HepG2 (cell line): ENCODE results near the gene NPPC. TPM values are rescaled to one million over a fixed set of nuclear protein-coding genes. Genes with fewer than 3 reads are reported as not detected.

Experiments
- BORCS8-MEF2B ChIP-seq: sonication (generic); formaldehyde crosslinking; IDR thresholded peaks from 2 replicates; pipeline ENCODE4 v1.8.0; 2022; ENCODE audit warnings: mild to moderate bottlenecking, missing genetic modification reagents
- BRCA1 ChIP-seq: sonication (generic); formaldehyde crosslinking; IDR thresholded peaks from 2 replicates; pipeline ENCODE4 v1.4.0; 2020; ENCODE audit warnings: missing genetic modification reagents
- DR1 ChIP-seq: sonication (generic); formaldehyde crosslinking; IDR thresholded peaks from 2 replicates; pipeline ENCODE4 v1.8.0; 2021; ENCODE audit warnings: mild to moderate bottlenecking, missing genetic modification reagents, inconsistent platforms
- E2F5 ChIP-seq: sonication (generic); formaldehyde crosslinking; conservative IDR thresholded peaks from 2 replicates; pipeline ENCODE4 v1.4.0; 2020; ENCODE audit warnings: missing genetic modification reagents
- HDAC1 ChIP-seq: sonication (generic); formaldehyde crosslinking; IDR thresholded peaks from 2 replicates; pipeline ENCODE4 v1.5.1; 2020; ENCODE audit warnings: mild to moderate bottlenecking, missing genetic modification reagents
- HOXA3 ChIP-seq: sonication (generic); formaldehyde crosslinking; IDR thresholded peaks from 2 replicates; pipeline ENCODE4 v1.5.0; 2020; ENCODE audit warnings: missing genetic modification reagents
- HOXA5 ChIP-seq: sonication (generic); formaldehyde crosslinking; IDR thresholded peaks from 2 replicates; pipeline ENCODE4 v1.4.0; 2020; ENCODE audit warnings: missing genetic modification reagents
- IKZF1 ChIP-seq: fragments of 450-650 bp; IDR thresholded peaks from 2 replicates; pipeline ENCODE4 v1.7.1; 2016
- MAFF ChIP-seq: IDR thresholded peaks from 2 replicates; pipeline ENCODE4 v1.6.1; 2011; ENCODE audit warnings: low read depth, low read length, improper control_type of control experiment
- MNT ChIP-seq: fragments of 450-650 bp; IDR thresholded peaks from 2 replicates; pipeline ENCODE4 v1.6.1; 2016
- PHB2 ChIP-seq: fragments of 450-650 bp; IDR thresholded peaks from 2 replicates; pipeline ENCODE4 v1.6.1; 2018; ENCODE audit not compliant: partially characterized antibody
- RARG ChIP-seq: sonication (generic); formaldehyde crosslinking; IDR thresholded peaks from 2 replicates; pipeline ENCODE4 v1.4.0; 2020; ENCODE audit warnings: low read depth, mild to moderate bottlenecking, missing genetic modification reagents
- RORA ChIP-seq: sonication (generic); formaldehyde crosslinking; IDR thresholded peaks from 2 replicates; pipeline ENCODE4 v1.5.0; 2020; ENCODE audit warnings: mild to moderate bottlenecking, missing genetic modification reagents, moderate library complexity
- SRSF4 ChIP-seq: fragments of 200-400 bp; formaldehyde crosslinking; IDR thresholded peaks from one replicate; pipeline ENCODE4 v1.6.1; 2018; ENCODE audit warnings: mild to moderate bottlenecking, low read depth, low read length, moderate library complexity; ENCODE audit not compliant: poor library complexity, severe bottlenecking
- STAG1 ChIP-seq: sonication (generic); formaldehyde crosslinking; IDR thresholded peaks from 2 replicates; pipeline ENCODE4 v1.4.0; 2020; ENCODE audit warnings: missing genetic modification reagents
- TBX3 ChIP-seq: fragments of 450-650 bp; IDR thresholded peaks from 2 replicates; pipeline ENCODE4 v1.6.1; 2017; ENCODE audit warnings: antibody characterized with exemption, mild to moderate bottlenecking, inconsistent platforms, borderline replicate concordance
- TOE1 ChIP-seq: sonication (generic); formaldehyde crosslinking; IDR thresholded peaks from 2 replicates; pipeline ENCODE4 v1.4.0; 2020; ENCODE audit warnings: mild to moderate bottlenecking, missing genetic modification reagents
- ZBTB14 ChIP-seq: sonication (generic); formaldehyde crosslinking; IDR thresholded peaks from 2 replicates; pipeline ENCODE4 v1.4.0; 2020; ENCODE audit warnings: missing genetic modification reagents
- ZBTB7A ChIP-seq: sonication (generic); formaldehyde crosslinking; IDR thresholded peaks from 2 replicates; pipeline ENCODE4 v1.8.0; 2022; ENCODE audit warnings: mild to moderate bottlenecking, missing genetic modification reagents
- ZNF10 ChIP-seq: sonication (generic); formaldehyde crosslinking; IDR thresholded peaks from 2 replicates; pipeline ENCODE4 v1.4.0; 2020; ENCODE audit warnings: mild to moderate bottlenecking, low read depth, missing genetic modification reagents, borderline replicate concordance
- ZNF678 ChIP-seq: sonication (generic); formaldehyde crosslinking; IDR thresholded peaks from 2 replicates; pipeline ENCODE4 v1.4.0; 2020; ENCODE audit warnings: mild to moderate bottlenecking, missing genetic modification reagents
- ZNF740 ChIP-seq: sonication (generic); formaldehyde crosslinking; IDR thresholded peaks from 2 replicates; pipeline ENCODE4 v1.4.0; 2020; ENCODE audit warnings: missing genetic modification reagents
- ZNF766 ChIP-seq: sonication (generic); formaldehyde crosslinking; IDR thresholded peaks from 2 replicates; pipeline ENCODE4 v1.5.0; 2020; ENCODE audit warnings: missing genetic modification reagents, borderline replicate concordance
- ZNF781 ChIP-seq: sonication (generic); formaldehyde crosslinking; IDR thresholded peaks from 2 replicates; pipeline ENCODE4 v1.5.1; 2020; ENCODE audit warnings: borderline replicate concordance, mild to moderate bottlenecking, missing genetic modification reagents; ENCODE audit errors: not compliant biosample characterization
- ZNF839 ChIP-seq: sonication (generic); formaldehyde crosslinking; IDR thresholded peaks from 2 replicates; pipeline ENCODE4 v1.4.0; 2020; ENCODE audit warnings: missing genetic modification reagents, mild to moderate bottlenecking, borderline replicate concordance
- polyA plus RNA-seq, 8 experiments: library from polyadenylated mRNA; depleted of rRNA in 3 of 8; stranded (reverse) in 7 of 8; unstranded in 1 of 8; fragments of >200 nt; fragmentation: Illumina TruSeq in 4 of 8; extraction: Trizol in 4 of 8; gene quantifications; 2 replicates each; pipeline versions ENCODE4 v1.2.1 to v1.2.3, GENCODE V29; 2011 to 2016; ENCODE audit warnings: low read depth in 4 of 8, missing spikeins in 1 of 8, mixed read lengths in 1 of 8; ENCODE audit not compliant: insufficient read depth in 1 of 8
- total RNA-seq, 5 experiments: library from RNA; depleted of rRNA; stranded (reverse); fragments of >200 nt; fragmentation: Illumina TruSeq; extraction: Trizol; gene quantifications; 2 replicates each; pipeline ENCODE4 v1.2.3, GENCODE V29; 2016; ENCODE audit warnings: low read depth in 1 of 5

Gene NPPC
- total and polyA plus RNA-seq, 2 of the 13 experiments (the other 11 are each of a cell fraction or from before 2014, with no cell fraction given): 0.11 TPM; not detected in 1

GRCh38 chr2:231961349-231962166 lies 35.4 kb upstream of the NPPC start, which contains the start of gene DIS3L2 (continued):
- TF ChIP-seq ZBTB14 (CRISPR knock-in tag) (peak; percentile 77), STAG1 (CRISPR knock-in tag) (no peak; the same call in 1 of the 2 replicates), BRCA1 (CRISPR knock-in tag) (peak; percentile 88; the same call in 1 of the 2 replicates), SRSF4 (no peak), TBX3 (peak; percentile 45; the same call in 1 of the 2 replicates), HOXA3 (CRISPR knock-in tag) (peak; percentile 96), TOE1 (0 out of 2 replicates have a peak, but pooled peaks have one; percentile 31), IKZF1 (no peak), PHB2 (no peak), ZNF678 (peak; percentile 90), ZNF839 (CRISPR knock-in tag) (peak; percentile 97), ZNF766 (CRISPR knock-in tag) (peak; percentile 94), HDAC1 (peak; percentile 97), BORCS8-MEF2B (CRISPR knock-in tag) (peak; percentile 93; the same call in 1 of the 2 replicates), ZBTB7A (CRISPR knock-in tag) (peak; percentile 96), RORA (CRISPR knock-in tag) (0 out of 2 replicates have a peak, but pooled peaks have one; percentile 39), ZNF781 (peak; percentile 71), HOXA5 (CRISPR knock-in tag) (peak; percentile 97), ZNF740 (0 out of 2 replicates have a peak, but pooled peaks have one; percentile 50), E2F5 (CRISPR knock-in tag) (no peak), MAFF (no peak), ZNF10 (CRISPR knock-in tag) (no peak), RARG (CRISPR knock-in tag) (no peak), DR1 (peak; percentile 87), MNT (no peak)
